GM18519 (cell line): Measurements from ENCODE around the gene C19orf25.

ENCODE experiments used
- ATAC-seq: cut with Tn5 transposase; IDR thresholded peaks from one replicate; pipeline ENCODE4 v1.9.1; 2021; ENCODE audit warnings: mild to moderate bottlenecking, moderate library complexity; ENCODE audit not compliant: unreplicated experiment, low FRiP score

The C19orf25 gene

DNA sequence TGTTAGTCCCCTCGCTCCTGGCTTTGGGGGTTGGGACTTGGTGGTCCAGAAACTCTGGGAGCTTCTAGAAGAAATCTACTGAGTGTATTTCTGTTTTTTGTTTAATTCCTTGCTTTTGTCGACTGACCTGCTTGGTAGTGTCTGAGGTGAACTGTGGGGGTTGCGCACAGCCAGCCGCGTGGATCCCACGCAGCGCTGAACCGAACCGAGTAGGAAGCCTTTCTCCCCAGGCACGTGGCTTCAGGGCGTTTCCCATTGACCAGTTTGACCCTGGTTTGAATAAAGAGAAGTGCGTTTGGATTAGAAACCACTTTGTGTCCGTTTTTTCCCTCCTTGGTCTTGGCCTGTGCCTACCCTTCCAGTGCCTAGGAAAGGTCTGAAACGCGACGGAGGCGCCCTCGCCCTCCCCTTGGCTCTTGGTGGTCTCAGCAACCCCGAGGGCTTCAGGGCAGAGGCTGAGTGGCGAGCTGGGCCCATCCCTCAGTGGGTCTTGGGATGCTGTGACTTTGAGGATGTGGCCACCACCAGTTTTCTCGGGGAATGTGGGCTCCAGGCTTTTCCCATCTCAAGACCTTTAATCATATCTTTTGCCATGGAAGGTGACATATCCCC lies 43.5 kb downstream of the C19orf25 start:
- ATAC-seq = no peak

DNA sequence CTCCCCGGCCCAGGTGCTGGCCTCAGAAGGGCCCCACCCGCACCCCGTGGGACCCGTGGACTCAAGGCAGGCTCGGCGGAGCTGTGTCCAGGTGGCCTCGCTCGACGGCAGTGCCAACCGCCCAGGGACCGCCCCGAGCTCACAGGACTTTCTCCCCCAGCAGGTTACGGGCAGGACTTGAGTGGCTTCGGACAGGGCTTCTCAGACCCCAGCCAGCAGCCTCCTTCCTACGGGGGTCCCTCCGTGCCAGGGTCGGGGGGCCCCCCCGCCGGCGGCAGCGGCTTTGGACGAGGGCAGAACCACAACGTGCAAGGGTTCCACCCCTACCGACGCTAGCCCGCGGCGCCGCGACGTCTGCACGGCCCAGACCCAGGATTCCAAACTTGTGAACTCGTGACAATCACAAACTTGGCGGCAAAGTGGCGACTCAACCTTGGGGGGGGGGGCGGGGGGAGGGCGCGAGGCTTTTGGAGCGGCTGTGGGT lies 44.4 kb downstream of the C19orf25 start:
- ATAC-seq = no peak

GRCh38 chr19:1434040-1434366 lies 45.0 kb downstream of the C19orf25 start:
- no peak for ATAC-seq

DNA sequence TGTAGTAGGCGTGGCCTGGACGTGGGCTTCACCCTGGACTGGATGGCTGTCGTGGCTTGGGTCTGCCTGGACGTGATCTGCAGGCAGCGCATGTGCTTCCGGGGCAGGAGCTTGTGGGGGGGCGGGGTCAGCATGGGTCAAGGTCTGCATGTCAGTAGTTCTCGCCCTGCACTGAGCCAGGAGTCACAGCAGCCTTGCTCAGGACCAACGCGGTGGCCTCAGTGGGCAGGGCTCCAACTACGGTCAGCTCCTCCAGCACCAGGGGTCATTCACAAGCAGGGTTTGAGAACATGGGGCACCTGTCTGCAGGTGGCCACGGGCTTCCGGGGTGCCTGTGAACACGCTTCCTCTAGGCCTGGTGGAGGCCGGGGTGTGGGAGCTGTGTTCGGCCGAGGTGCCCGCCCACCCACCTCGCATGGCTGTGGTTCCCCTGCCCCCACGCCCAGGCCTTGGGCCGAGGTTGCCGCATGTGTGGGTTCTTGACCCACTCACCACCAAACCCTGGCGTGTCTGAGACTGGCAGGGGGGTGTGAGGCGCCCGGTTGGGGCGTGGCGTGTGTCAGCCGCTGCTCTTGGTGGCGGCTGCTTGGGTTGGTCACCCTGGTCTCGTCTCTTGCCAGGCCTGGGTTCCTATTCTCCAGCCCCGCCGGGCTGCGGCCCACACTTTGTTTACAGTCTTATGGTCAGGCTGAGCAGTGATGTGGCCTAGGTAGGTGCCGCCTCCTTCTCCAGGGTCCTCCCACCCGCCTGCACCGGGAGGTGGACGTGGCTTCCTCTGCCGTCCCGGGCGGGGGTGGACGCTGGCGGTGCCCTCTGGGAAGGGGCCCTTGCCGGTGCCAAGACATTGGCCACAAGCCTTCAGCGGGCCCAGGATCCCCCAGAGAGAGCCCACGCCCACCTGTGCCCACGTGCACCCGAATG lies 45.6 kb downstream of the C19orf25 start:
- no peak for ATAC-seq

GRCh38 chr19:1432507-1432887 lies 46.5 kb downstream of the C19orf25 start:
- no peak for ATAC-seq

DNA sequence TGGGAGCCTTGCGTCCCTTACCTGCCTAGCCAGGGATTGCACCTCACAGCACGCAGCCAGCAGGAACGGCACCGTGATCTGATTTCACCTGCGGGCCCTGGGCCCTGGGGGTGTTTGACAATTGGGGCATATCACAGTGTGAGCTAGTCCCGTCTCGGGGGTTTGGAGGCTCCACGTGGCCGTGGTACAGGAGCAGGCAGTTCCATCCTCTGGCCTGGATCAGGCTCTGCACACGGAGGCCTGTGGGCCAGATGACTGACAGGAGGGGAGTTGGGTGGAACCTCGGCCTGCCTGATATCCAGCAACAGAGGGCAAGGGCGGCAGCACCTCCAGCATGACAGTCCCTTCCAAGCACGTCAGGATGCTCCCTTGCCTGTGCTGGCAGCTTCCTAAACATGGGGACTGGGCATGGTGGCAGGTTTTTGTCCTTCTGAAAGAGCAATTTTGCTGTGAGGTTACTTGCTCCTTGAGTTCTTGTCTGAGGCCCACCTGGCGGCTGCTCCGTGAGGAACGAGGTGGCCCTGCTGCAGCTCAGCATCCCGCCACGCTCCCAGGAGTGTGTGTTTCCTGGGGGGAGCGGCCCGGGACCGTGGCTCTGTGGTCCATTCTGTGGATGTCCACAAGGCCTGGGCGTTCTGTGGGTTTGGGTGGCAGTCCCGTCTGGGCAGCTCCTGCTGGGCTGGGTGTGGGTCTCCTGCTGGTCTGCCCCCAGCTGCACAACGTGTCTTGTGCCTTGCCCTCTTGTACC lies 47.1 kb downstream of the C19orf25 start:
- ATAC-seq = no peak

GRCh38 chr19:1430246-1430645 lies 48.8 kb downstream of the C19orf25 start:
- ATAC-seq = no peak

GRCh38 chr19:1429750-1430149 lies 49.3 kb downstream of the C19orf25 start:
- no peak for ATAC-seq

DNA sequence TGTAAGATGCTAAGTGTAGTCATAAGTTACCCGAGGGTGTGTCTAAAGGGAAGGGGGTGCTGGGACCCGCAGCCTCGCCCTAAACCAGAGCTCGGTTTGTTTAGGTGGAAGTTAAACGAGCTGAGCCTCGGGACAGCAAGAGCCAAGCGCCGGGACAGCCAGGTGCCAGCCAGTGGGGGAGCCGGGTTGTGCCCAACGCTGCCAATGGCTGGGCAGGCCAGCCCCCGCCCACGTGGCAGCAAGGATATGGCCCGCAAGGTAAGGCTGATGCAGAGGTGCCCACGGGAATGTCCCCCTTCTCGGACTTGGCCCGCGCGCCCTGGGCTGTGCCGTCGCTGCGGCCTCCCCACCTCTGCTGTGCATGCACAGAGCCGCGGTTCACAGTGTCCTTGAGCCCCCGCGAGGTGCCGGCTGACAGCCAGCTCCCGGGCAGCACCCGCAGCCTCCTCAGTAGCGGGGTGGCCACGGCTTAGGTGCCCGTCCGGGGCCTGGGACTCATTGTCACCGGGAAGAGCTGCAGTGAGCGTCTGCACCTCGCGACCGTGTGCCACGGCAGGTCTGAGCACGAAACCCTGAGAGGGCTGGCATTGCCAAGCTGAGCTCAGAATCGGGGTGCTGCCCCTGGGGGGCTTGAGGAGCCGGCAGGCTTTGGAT lies 50.1 kb downstream of the C19orf25 start:
- no peak for ATAC-seq

- ATAC-seq = no peak
These were observed 51.6 kb downstream of the C19orf25 start for GRCh38 chr19:1427221-1427920.

- no peak for ATAC-seq
These were observed 52.3 kb downstream of the C19orf25 start for GRCh38 chr19:1426736-1427135.

- no peak for ATAC-seq
These were observed 53.1 kb downstream of the C19orf25 start for GRCh38 chr19:1425902-1426301.

- no peak for ATAC-seq
These were observed 53.7 kb downstream of the C19orf25 start for GRCh38 chr19:1425102-1425837.

GRCh38 chr19:1424192-1424955 lies 54.6 kb downstream of the C19orf25 start:
- ATAC-seq = no peak

GRCh38 chr19:1423436-1424191 lies 55.4 kb downstream of the C19orf25 start:
- ATAC-seq = no peak
